ENCODE measurements around the gene MCCC2. TPM values are rescaled to one million over a fixed set of nuclear protein-coding genes. Genes with fewer than 3 reads are reported as not detected.
A peak's percentile ranks its signal among the peaks of the same experiment; 100 is the strongest.
"Not testable (repeated sequence)": the region's sequence is repeated elsewhere in the genome, so short reads cannot be mapped to it uniquely, and the experiment has no call there.

The MCCC2 gene
- total RNA-seq, 1 donor from 2014 or later: 20.3 TPM

- DNase-seq (ENCODE audit: low read depth in 2 of 2): no peak
These were observed 9.9 kb downstream of the MCCC2 start for GRCh38 chr5:71597001-71597400.

GRCh38 chr5:71600783-71601182, 13.6 kb downstream of the MCCC2 start:
- peak in 1 of 2 donors; percentile 26 for DNase-seq (ENCODE audit: low read depth in 2 of 2)

GRCh38 chr5:71601222-71602026, 14.3 kb downstream of the MCCC2 start:
- DNase-seq (ENCODE audit: low read depth in 2 of 2): peak; percentile 83 to 99

GRCh38 chr5:71609916-71610315, 22.8 kb downstream of the MCCC2 start:
- DNase-seq (ENCODE audit: low read depth in 2 of 2): not testable (repeated sequence)

GRCh38 chr5:71615809-71616208, 28.7 kb downstream of the MCCC2 start:
- no peak for DNase-seq (ENCODE audit: low read depth in 2 of 2)

GRCh38 chr5:71620630-71621029, 33.5 kb downstream of the MCCC2 start:
- DNase-seq (ENCODE audit: low read depth in 2 of 2): no peak

- DNase-seq (ENCODE audit: low read depth in 2 of 2): no peak
These were observed 34.1 kb downstream of the MCCC2 start for GRCh38 chr5:71621268-71621667.

GRCh38 chr5:71621741-71622140, 34.6 kb downstream of the MCCC2 start:
- no peak for DNase-seq (ENCODE audit: low read depth in 2 of 2)

GRCh38 chr5:71623221-71623794, 36.2 kb downstream of the MCCC2 start:
- no peak for DNase-seq (ENCODE audit: low read depth in 2 of 2)

GRCh38 chr5:71629950-71630349, 42.8 kb downstream of the MCCC2 start:
- DNase-seq (ENCODE audit: low read depth in 2 of 2): no peak

GRCh38 chr5:71631070-71631469, 43.9 kb downstream of the MCCC2 start:
- DNase-seq (ENCODE audit: low read depth in 2 of 2): no peak

GRCh38 chr5:71632168-71632567, 45.0 kb downstream of the MCCC2 start:
- no peak for DNase-seq (ENCODE audit: low read depth in 2 of 2)

- no peak for DNase-seq (ENCODE audit: low read depth in 2 of 2)
These were observed 46.4 kb downstream of the MCCC2 start for GRCh38 chr5:71633255-71634155.

- DNase-seq (ENCODE audit: low read depth in 2 of 2): no peak
These were observed 50.0 kb downstream of the MCCC2 start for GRCh38 chr5:71637133-71637532.

GRCh38 chr5:71640408-71640807, 53.3 kb downstream of the MCCC2 start:
- no peak for DNase-seq (ENCODE audit: low read depth in 2 of 2)

- no peak for DNase-seq (ENCODE audit: low read depth in 2 of 2)
These were observed 57.9 kb downstream of the MCCC2 start for GRCh38 chr5:71645030-71645429.

GRCh38 chr5:71650940-71651339, 63.8 kb downstream of the MCCC2 start:
- DNase-seq (ENCODE audit: low read depth in 2 of 2): not testable (repeated sequence)

GRCh38 chr5:71651579-71651978, 64.4 kb downstream of the MCCC2 start:
- no peak for DNase-seq (ENCODE audit: low read depth in 2 of 2)

GRCh38 chr5:71652349-71652748, 65.2 kb downstream of the MCCC2 start:
- DNase-seq (ENCODE audit: low read depth in 2 of 2): no peak

- no peak for DNase-seq (ENCODE audit: low read depth in 2 of 2)
These were observed 65.8 kb downstream of the MCCC2 start for GRCh38 chr5:71652803-71653543.

GRCh38 chr5:71658916-71659662, 71.9 kb downstream of the MCCC2 start:
- DNase-seq (ENCODE audit: low read depth in 2 of 2): peak; percentile 7 to 34

All from dermis microvascular lymphatic vessel endothelial cell (primary cell).